Keratinocyte (primary cell): Measurements from ENCODE around the gene UNC119B. TPM values are rescaled to one million over a fixed set of nuclear protein-coding genes. Genes with fewer than 3 reads are reported as not detected.

Experiments used
- DNase-seq: peaks from one replicate; pipeline ENCODE4 v3.0.0-alpha.2; 2011; ENCODE audit warnings: low read depth, missing footprints, low spot score
- FAIRE-seq: peaks from 2 replicates; lab custom pipeline; 2011; peaks lifted over from hg19 to GRCh38; lab: Jason Lieb, UNC
- H2AFZ ChIP-seq: 2 replicates; pipeline ENCODE4 v1.6.0; 2012; ENCODE audit warnings: low read length, control low read depth, inconsistent platforms; ENCODE audit not compliant: control insufficient read depth
- H3K27ac ChIP-seq: 2 replicates; pipeline ENCODE4 v1.5.1; 2011; ENCODE audit warnings: low read length; ENCODE audit not compliant: control insufficient read depth, insufficient read depth
- H3K27me3 ChIP-seq: 3 replicates; pipeline ENCODE4 v1.6.0; 2011; ENCODE audit warnings: low read length; ENCODE audit not compliant: control insufficient read depth, insufficient read depth; ENCODE audit errors: extremely low read depth
- H3K36me3 ChIP-seq, 2 experiments: 2 replicates in 1 of 2; 3 replicates in 1 of 2; pipeline ENCODE4 v1.5.1; 2011; ENCODE audit warnings: low read length in 2 of 2, mild to moderate bottlenecking in 1 of 2; ENCODE audit not compliant: control insufficient read depth in 2 of 2, insufficient read depth in 2 of 2; ENCODE audit errors: extremely low read depth in 1 of 2
- H3K4me1 ChIP-seq: 3 replicates; pipeline ENCODE4 v1.5.1; 2011; ENCODE audit warnings: low read length; ENCODE audit not compliant: control insufficient read depth, insufficient read depth; ENCODE audit errors: extremely low read depth
- H3K4me2 ChIP-seq: 3 replicates; pipeline ENCODE4 v1.6.0; 2011; ENCODE audit warnings: low read depth, low read length; ENCODE audit not compliant: control insufficient read depth, insufficient read depth; ENCODE audit errors: extremely low read depth
- H3K4me3 ChIP-seq, 3 experiments: fragments of 200-600 bp in 1 of 3; sonication (generic) in 1 of 3; 2 replicates in 2 of 3; 3 replicates in 1 of 3; pipeline ENCODE4 v1.5.1; 2011 to 2016; ENCODE audit warnings: low read length in 3 of 3, mild to moderate bottlenecking in 3 of 3, control low read depth in 2 of 3, inconsistent platforms in 1 of 3, low read depth in 1 of 3, mixed read lengths in 1 of 3, mixed run types in 1 of 3, moderate library complexity in 1 of 3; ENCODE audit not compliant: control insufficient read depth in 2 of 3, insufficient read depth in 2 of 3; ENCODE audit errors: extremely low read depth in 1 of 3
- H3K79me2 ChIP-seq: 2 replicates; pipeline ENCODE4 v1.6.0; 2012; ENCODE audit warnings: low read length; ENCODE audit not compliant: control insufficient read depth, insufficient read depth
- H3K9ac ChIP-seq: 3 replicates; pipeline ENCODE4 v1.6.0; 2011; ENCODE audit warnings: low read length; ENCODE audit not compliant: control insufficient read depth, insufficient read depth; ENCODE audit errors: extremely low read depth
- H3K9me1 ChIP-seq: 3 replicates; pipeline ENCODE4 v1.6.0; 2011; ENCODE audit warnings: low read length; ENCODE audit not compliant: control insufficient read depth, insufficient read depth; ENCODE audit errors: extremely low read depth
- H3K9me3 ChIP-seq: 2 replicates; pipeline ENCODE4 v1.5.1; 2012; ENCODE audit warnings: low read depth, low read length; ENCODE audit not compliant: control insufficient read depth
- H4K20me1 ChIP-seq: 3 replicates; pipeline ENCODE4 v1.6.0; 2011; ENCODE audit warnings: low read length; ENCODE audit not compliant: control insufficient read depth, insufficient read depth; ENCODE audit errors: extremely low read depth
- CTCF ChIP-seq, 3 experiments: IDR thresholded peaks in 1 of 3; conservative IDR thresholded peaks in 1 of 3; optimal IDR thresholded peaks in 1 of 3; 2 replicates in 2 of 3; 3 replicates in 1 of 3; pipeline versions ENCODE3 to v1.5.1; 2011; ENCODE audit warnings: low read length in 3 of 3, mild to moderate bottlenecking in 3 of 3, moderate library complexity in 2 of 3, control low read depth in 1 of 3, inconsistent platforms in 1 of 3; ENCODE audit not compliant: insufficient read depth in 2 of 3; ENCODE audit errors: extremely low read depth in 1 of 3
- EZH2 ChIP-seq: IDR thresholded peaks from one replicate; pipeline ENCODE4 v1.6.1; 2012; ENCODE audit warnings: inconsistent platforms, mild to moderate bottlenecking, low read length, moderate library complexity
- dilution Hi-C: fragments of 300-500 bp; cut with MboI; formaldehyde crosslinking; loops from one replicate; pipeline ENCODE4 v1.7.0; 2020; ENCODE audit warnings: low sequenced_read_pairs; ENCODE audit not compliant: extremely low pct_ligation_motif_present
- polyA plus RNA-seq, 5 experiments: library from polyadenylated mRNA; depleted of rRNA in 3 of 5; stranded (reverse) in 3 of 5; stranded (forward) in 1 of 5; unstranded in 1 of 5; fragments of >200 nt; gene quantifications; 1 replicate in 1 of 5; 2 replicates in 3 of 5; 3 replicates in 1 of 5; pipeline versions ENCODE4 v1.2.1 to v1.2.3, GENCODE V29; 2011 to 2012; ENCODE audit warnings: missing spikeins in 2 of 5, low read depth in 1 of 5, low replicate concordance in 1 of 5

Gene UNC119B
- polyA plus RNA-seq, 1 donor (not counting 4 experiments of a cell fraction or from before 2014, with no cell fraction given): 22.0 TPM

- no peak overlapping the region for H2AFZ ChIP-seq
- H3K27me3 ChIP-seq: no peaks in the 10 kb centered on the region
- no peaks in the 10 kb centered on the region for H3K79me2 ChIP-seq
- no peak overlapping the region for H3K9ac ChIP-seq
- H4K20me1 ChIP-seq: no peaks in the 10 kb centered on the region
- DNase-seq (no peak), FAIRE-seq (no peak)
- TF ChIP-seq CTCF (optimal IDR thresholded peaks at IDR 0.05 in 1 of 3, IDR thresholded peaks at IDR 0.05 in 1 of 3, conservative IDR thresholded peaks at IDR 0.05 in 1 of 3; ENCODE audit: extremely low read depth in 1 of 3, insufficient read depth in 2 of 3, low read length in 3 of 3) (no peak), EZH2 (no peak)
- no peak overlapping the region for H3K27ac ChIP-seq
- no peaks in the 10 kb centered on the region for H3K36me3 ChIP-seq
- H3K4me3 ChIP-seq: no peak overlapping the region
- no peaks in the 10 kb centered on the region for H3K9me1 ChIP-seq
- H3K4me2 ChIP-seq: no peak overlapping the region
- H3K4me1 ChIP-seq: no peaks in the 10 kb centered on the region
- dilution Hi-C loops: no loop called here
- H3K9me3 ChIP-seq: no peaks in the 10 kb centered on the region
Measured at GRCh38 chr12:120748242-120748641, 38.0 kb downstream of the UNC119B start.

- dilution Hi-C loops: no loop called here
- FAIRE-seq: no peak
Measured at GRCh38 chr12:120749256-120749655, 39.0 kb downstream of the UNC119B start.

More at GRCh38 chr12:120749256-120749655, 39.0 kb downstream of the UNC119B start:
- H3K4me2 ChIP-seq: no peak overlapping the region
- H4K20me1 ChIP-seq: no peaks in the 10 kb centered on the region
- H3K79me2 ChIP-seq: no peaks in the 10 kb centered on the region
- no peaks in the 10 kb centered on the region for H3K4me1 ChIP-seq
- no peaks in the 10 kb centered on the region for H3K36me3 ChIP-seq
- no peak overlapping the region for H3K9ac ChIP-seq
- TF ChIP-seq CTCF (optimal IDR thresholded peaks at IDR 0.05 in 1 of 3, IDR thresholded peaks at IDR 0.05 in 1 of 3, conservative IDR thresholded peaks at IDR 0.05 in 1 of 3; ENCODE audit: extremely low read depth in 1 of 3, insufficient read depth in 2 of 3, low read length in 3 of 3) (no peak), EZH2 (no peak)
- no peak overlapping the region for H3K27ac ChIP-seq
- no peaks in the 10 kb centered on the region for H3K9me3 ChIP-seq
- H3K9me1 ChIP-seq: no peaks in the 10 kb centered on the region
- no peak for DNase-seq
- H2AFZ ChIP-seq: no peak overlapping the region
- no peaks in the 10 kb centered on the region for H3K27me3 ChIP-seq
- no peak overlapping the region for H3K4me3 ChIP-seq
